HG03342 (cell line): ENCODE measurements around the gene KCNJ11.

Source experiments
- ATAC-seq: cut with Tn5 transposase; IDR thresholded peaks from one replicate; pipeline ENCODE4 v1.9.1; 2021; ENCODE audit warnings: mild to moderate bottlenecking, moderate library complexity; ENCODE audit not compliant: unreplicated experiment

The KCNJ11 gene

DNA sequence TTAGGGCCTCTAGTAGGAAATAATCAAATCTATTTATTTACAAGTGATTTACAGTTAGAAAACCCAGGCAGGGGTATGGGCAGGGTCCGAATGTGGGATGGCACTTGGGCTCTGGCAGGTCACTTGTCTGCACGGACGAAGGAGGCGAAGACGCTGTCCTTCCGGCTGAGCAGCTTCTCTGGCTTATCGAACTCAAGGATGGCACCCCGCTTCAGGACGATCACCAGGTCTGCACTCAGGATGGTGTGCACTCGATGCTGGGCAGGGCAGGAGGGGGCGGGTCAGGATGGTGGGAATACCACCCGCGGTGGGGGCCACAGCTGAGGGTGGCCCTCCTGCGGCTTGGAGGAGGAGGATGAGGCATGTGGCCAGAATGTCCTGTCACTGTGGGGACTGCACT is 4.4 kb upstream of the KCNJ11 start:
- ATAC-seq = no peak

DNA sequence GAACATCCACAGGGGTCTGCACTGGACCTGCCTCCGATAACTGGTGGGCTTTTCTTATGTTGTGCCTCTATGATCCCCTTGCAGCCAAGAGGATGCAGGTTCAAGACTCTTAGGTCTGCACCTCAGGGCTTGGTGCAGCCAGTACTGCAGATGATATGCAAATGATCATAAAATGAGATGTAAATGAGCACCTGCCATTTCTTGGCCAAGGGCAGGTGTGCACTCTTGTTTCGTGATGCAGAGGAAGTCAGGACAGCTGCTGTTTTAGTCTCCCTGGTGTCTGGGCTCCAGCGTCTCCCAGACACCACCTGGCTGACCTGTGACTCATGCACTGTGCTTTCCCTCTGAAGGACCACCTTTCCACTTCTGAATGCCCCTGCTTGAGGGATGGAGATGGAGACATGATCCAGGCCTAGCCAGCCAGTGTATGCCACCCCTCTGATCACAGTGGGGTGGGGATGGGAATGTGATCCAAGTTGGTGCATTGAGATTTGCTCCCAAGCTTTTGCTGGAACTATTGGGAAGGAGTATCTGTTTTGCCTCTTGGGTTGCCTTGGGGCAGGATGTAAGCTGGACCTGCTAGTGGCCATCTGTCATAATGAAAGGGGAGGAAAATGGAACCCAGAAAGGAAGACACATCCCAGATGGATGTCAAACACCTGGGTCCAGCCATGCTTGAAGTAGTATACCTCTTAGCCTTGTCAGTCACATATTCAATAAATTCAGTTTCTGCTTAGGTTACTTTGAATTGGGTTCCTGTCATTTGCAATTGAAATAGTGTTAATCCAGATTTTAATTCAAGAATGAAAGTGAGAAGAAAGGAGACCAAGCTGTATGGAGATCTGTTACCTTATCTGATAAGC is 3.3 kb upstream of the KCNJ11 start:
- ATAC-seq = no peak

DNA sequence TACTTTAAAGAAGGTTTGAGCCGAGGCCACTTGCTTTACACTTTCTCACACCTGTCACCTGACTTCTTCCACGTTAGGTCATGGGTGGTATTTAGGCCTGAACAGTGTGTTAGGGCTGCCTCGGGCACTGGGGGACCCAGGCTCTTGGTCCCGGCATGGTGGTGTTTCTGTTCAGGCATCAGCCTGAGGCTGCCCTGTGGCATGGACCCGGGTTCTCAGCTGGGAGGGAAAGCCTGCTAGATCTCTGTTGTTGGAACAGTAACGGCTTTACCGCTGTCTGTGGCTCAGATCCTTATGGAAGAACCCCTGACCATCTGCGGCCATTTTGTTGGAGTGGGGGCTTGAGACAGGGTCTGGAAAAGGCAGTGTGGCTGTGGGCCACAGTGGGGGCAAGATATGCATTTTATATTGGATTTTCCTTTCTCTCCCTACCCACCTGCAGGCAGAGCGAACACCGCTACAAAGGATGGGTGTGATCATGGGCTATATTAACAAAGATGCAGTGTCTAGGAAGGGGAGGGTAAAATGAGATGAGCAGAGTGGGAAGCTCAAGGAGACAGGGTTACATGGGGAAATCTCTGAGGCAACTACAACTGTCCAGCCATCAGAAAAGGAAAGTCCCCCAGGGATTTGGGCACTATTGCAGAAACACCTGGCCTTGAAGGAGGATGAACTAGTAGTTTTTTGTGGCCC is 1.6 kb upstream of the KCNJ11 start:
- ATAC-seq = no peak

DNA sequence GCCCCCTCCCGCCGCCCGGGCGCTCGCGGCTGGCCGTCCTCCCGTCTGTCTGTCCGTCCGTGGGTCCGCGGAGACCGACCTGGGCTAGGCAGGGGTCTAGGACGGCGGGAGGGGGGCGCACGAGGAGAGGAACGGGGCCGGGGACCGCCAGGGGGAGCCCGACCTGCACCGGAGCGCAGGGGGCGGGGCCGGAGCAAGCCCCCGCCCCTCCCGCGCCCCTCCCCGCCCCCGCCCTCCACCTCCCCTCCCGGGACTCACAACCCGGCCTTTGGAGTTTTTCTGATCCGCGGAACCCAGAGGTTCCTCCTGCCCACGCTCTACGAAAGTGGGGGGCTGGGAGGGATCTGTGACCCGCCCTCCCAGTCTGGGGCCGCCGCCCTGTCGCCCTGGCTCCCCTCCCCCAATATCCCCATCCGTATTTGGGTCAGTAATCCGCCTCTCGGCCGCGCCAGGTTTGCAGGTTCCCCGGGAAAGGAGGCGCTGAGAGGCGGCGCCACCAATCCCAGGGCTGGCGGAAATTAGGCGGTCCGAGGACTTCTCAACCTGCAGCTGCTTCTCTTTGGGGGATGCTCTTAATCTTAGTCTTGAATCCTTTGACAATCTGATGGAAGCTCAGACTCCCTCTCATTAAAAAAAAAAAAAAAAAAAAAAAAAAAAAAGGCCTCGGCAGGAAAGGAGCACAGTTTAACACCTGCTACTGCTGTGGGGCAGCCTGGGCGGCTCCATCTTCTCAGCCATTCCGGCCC is 925 bp upstream of the KCNJ11 start:
- peak; percentile 47 for ATAC-seq

DNA sequence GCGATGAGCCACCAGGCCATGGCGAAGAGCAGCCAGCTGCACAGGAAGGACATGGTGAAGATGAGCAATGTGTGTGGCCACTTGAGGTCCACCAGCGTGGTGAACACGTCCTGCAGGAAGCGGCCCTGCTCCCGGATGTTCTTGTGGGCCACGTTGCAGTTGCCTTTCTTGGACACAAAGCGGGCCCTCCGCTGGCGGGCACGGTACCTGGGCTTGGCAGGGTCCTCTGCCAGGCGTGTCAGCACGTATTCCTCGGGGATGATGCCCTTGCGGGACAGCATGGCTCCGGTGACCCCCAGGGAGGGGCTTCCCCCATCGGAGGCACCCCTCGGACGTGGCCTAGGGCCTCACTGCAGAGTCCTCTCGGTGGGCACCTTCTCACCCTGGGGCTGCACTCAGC is 648 bp downstream of the KCNJ11 start:
- no peak for ATAC-seq

GRCh38 chr11:17387254-17387653 is 1.2 kb downstream of the KCNJ11 start:
- no peak for ATAC-seq

- peak; percentile 63 for ATAC-seq
Observed at GRCh38 chr11:17386331-17387084, 2.0 kb downstream of the KCNJ11 start.

DNA sequence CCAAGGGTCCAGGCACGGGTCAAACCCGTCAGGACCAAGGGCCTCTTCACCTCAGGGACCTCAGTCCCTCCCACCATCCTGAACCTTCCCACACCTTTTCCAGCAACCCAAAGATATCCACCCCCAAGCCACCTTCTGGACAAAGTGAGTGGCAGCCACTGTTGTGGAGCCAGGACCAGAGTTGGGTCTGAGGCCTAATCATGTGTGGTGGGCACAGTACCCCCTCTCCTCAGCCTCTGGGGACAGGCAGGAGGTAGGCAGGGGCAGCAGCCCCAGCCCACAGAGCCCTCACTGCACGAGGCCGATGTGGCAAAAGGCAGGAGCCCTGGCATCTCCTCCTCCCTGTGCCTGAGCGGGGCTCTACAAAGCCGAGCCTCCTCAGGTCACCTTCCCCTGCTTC is 2.5 kb downstream of the KCNJ11 start:
- no peak for ATAC-seq

DNA sequence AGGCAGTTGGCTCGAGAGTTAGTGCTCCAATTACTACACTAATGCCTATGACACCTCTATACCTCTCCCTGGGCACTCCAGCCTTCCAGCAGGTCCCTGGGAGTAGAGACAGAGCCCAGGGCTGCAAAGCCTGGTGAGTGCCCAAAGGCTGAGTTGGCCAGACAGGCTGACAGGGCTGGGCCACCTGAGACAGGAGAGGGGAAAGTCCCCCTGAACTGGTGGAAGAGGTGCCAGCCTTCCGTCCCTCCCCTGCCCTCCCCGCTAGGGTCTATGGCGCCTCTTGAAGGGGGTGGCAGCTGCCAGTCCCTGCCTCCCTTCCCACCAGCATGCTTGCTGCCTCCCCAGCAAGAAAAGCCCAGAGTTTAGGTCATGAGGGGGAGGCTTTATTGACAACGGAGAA is 3.0 kb downstream of the KCNJ11 start:
- ATAC-seq = no peak

DNA sequence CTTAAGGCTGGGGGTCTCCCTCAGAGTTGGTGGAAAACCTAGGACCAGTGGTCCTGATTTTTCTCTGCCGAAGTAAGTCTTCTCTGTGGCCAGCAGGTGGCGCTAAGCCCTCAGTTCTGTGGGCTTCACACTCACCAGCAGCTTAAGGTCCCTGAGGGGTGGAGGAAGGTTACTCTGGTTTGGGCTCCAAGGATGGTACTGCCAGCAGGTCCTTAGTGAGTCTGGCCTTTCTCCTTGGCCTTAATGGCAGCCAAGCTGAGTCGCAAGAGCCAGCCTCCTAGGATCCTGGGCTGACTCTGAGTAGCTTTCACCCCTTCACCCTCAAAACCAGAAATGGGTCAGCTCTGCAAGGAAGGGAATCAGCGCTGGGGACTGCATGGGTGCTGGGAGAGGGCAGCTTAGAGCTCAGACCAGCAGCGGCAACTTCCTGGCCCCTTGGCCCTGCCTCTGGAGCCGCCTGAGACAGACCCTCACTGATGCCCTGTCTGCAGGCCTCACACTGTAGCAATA is 4.4 kb downstream of the KCNJ11 start:
- no peak for ATAC-seq

DNA sequence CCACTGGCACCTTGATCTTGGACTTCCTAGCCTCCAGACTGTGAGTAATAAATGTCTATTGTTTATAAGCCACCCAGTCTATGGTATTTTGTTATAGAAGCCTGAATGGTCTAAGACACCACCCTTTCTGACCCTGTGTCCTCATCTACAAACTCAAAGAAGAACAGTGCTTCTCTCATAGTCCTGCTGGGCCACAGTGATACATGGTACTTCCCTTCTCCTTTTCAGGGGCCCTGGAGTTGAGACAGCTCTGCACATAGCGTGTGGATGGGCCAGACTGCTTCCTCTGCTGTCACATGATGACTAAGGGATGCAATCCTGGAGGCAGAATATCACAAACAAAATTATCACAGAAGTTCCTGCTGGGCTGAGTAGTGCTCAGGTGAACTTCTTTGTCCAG is 5.0 kb downstream of the KCNJ11 start:
- ATAC-seq = no peak

- ATAC-seq = no peak
Observed at GRCh38 chr11:17382046-17382728, 6.3 kb downstream of the KCNJ11 start.

GRCh38 chr11:17381156-17381555 is 7.3 kb downstream of the KCNJ11 start:
- ATAC-seq = no peak

- no peak for ATAC-seq
Observed at GRCh38 chr11:17379383-17380180, 8.9 kb downstream of the KCNJ11 start.

- ATAC-seq = no peak
Observed at GRCh38 chr11:17378655-17379054, 9.8 kb downstream of the KCNJ11 start.

DNA sequence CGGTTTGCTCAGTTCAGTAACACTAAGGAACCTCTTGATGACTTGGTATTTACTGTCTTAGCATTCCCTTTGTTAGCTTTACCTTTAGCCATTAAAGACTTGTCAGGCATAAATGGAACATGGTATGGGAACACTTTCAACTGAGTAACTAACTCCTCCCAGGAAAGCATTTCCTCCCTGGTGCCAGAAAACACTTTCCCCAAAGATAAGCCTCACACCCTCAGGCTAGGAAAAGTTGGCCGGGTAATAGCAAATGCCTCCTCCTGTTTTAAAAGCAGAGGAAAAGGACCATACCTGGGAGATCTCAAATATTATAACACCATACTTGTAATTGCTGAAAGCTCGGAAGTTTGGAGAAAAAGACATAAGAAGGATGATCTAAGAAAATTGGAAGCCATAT is 12.0 kb downstream of the KCNJ11 start:
- no peak for ATAC-seq

DNA sequence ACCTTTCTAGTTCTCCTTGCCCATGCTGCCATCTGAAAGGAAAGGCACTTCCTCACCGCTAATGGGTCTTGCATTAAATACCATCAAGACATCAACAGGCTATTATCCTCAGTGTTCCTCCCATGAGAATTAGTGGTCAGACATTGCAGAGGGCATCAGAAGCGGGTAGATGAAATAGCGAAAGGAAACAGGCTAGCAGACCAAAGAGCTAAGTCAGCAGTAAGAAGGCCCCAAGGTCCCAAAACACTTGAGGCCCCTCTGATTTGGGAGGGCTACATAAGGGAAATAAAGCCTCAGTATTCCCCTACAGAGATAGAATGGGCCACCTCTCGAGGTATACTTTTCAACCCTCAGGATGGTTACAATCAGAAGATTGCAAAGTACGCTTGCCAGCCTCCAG is 12.9 kb downstream of the KCNJ11 start:
- ATAC-seq = no peak

DNA sequence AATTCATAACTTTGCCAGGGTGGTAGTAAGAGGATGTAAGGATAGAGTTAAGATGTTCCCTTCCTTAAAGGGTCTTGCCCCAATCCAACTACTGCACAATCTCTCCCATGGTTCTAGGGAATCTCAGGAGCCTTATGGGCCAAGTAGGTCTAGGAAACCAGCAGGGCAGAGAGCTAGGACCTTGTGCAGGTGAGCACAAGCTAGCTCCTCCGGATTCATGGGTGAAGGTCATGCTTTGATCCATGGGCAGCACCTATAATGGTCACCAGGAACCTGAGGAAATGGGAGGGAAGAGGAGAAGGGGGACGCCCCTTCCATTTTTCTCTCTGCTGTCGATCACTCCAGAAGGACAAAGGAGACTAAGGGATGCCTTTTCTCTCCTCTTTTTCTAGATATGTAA is 16.8 kb downstream of the KCNJ11 start:
- ATAC-seq = no peak

DNA sequence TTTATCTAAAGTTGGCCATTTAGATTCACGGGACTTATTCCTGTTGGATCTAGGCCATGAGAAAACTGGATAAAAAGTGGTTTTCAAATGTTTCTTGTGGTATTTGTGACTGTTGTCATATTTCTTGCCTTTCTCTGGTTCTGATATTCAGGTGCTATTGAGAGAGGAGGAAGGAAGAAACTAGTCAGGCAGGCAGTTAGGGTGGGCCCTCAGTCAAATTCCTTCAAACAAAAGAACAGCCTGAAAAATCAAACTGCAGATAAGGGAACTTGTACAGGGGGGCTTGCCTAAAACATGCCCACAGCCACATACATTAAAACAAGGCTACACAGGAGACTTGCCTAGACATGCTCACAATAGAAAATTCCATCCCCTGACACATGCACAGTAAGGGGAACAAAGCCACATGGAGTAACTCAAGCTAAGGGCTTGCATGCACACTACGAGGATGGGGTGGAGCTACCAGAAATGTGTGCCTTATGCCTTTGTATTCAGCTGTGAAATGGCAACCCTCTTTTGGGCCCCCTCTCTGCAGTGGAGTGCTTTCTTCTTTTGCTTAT is 18.7 kb downstream of the KCNJ11 start:
- ATAC-seq = no peak
